Measurements from ENCODE around the gene ARL13B. TPM values are rescaled to one million over a fixed set of nuclear protein-coding genes. Genes with fewer than 3 reads are reported as not detected.

Gene ARL13B
- total RNA-seq, 4 donors from 2014 or later = 4.9 to 23.6 (median 14.0) TPM

DNA sequence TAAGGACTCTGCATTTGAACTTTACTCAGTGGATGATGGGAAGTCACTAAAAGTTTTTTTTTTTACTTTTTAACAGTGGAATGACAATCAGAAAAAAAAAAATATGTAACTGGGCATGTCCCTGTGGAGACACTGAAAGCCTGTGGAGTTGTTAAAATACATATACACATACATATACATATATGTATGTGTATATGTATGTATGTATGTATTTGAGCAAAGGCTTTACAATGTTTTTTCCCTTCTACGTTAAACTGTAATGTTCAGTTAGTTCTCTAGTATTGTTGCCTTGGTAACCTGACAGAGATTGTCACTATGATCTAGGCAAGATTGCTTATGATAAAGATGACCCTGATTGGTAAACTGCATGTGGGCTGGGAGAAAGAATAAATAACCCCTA, 113.2 kb downstream of the ARL13B start:
- DNase-seq = no peak
- H3K27me3 ChIP-seq = no peaks in the 10 kb centered on the region
- H3K27ac ChIP-seq = no peak overlapping the region
- no peaks in the 10 kb centered on the region for H3K9me3 ChIP-seq
- intact Hi-C loops (cut with DNase I; ENCODE audit: low total_unique reads) = no loop called here
- H3K4me3 ChIP-seq = no peak overlapping the region
- TF ChIP-seq POLR2A (IDR thresholded peaks at IDR 0.05) = no peak
- no peaks in the 10 kb centered on the region for H3K4me1 ChIP-seq
- no peaks in the 10 kb centered on the region for H3K36me3 ChIP-seq

DNA sequence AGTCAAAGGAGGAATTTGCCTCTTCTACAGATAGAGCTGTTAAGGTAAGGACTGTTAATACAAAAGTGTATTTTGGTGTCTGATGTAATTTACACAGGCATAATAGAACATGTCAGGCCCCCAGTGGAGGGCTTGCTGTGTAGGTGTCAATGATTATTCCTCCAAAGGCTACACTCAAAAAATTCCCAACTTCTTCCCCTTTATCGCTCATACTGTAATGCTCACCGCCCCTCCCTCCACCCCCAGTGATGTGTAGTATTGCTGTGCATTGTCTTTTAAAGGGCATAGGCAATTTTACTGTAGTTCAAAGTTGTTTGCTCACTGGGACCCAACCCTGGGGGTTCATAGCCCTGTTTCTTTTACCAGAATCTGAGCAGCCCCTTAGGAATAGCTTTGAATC, 115.2 kb downstream of the ARL13B start:
- intact Hi-C loops (cut with DNase I; ENCODE audit: low total_unique reads) = no loop called here
- no peaks in the 10 kb centered on the region for H3K4me1 ChIP-seq
- TF ChIP-seq POLR2A (IDR thresholded peaks at IDR 0.05) (no peak), CTCF (IDR thresholded peaks at IDR 0.05) (no peak)
- H3K27ac ChIP-seq = no peak overlapping the region
- no peak for DNase-seq
- H3K9me3 ChIP-seq = no peaks in the 10 kb centered on the region
- no peak overlapping the region for H3K4me3 ChIP-seq
- no peaks in the 10 kb centered on the region for H3K36me3 ChIP-seq
- H3K27me3 ChIP-seq = no peaks in the 10 kb centered on the region

DNA sequence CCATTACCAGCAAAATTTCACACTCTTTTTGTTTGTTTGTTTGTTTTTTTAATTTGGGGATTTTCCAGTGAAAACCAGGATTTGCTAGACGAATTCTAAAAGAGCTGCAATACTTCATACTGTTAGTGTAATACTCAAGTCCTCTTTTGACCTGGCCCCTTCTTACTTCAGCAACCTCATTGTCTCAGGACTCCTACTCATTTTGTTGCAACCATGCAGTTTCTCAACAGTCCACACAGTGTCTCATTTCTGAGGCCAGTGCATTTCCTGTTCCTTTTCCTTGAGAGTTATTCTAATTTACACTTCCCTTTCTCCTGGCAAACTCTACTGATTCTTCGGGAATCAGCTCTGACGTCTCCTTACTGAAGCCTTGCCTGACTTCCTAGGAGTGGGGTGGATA, 118.5 kb downstream of the ARL13B start:
- Histone ChIP-seq H3K4me3 (no peak overlapping the region), H3K4me1 (no peaks in the 10 kb centered on the region), H3K9me3 (no peaks in the 10 kb centered on the region), H3K27me3 (no peaks in the 10 kb centered on the region), H3K27ac (no peak overlapping the region), H3K36me3 (no peaks in the 10 kb centered on the region)
- no peak for DNase-seq
- no peak for TF ChIP-seq CTCF (IDR thresholded peaks at IDR 0.05)
- no peak for TF ChIP-seq POLR2A (IDR thresholded peaks at IDR 0.05)
- intact Hi-C loops (cut with DNase I; ENCODE audit: low total_unique reads) = no loop called here

DNA sequence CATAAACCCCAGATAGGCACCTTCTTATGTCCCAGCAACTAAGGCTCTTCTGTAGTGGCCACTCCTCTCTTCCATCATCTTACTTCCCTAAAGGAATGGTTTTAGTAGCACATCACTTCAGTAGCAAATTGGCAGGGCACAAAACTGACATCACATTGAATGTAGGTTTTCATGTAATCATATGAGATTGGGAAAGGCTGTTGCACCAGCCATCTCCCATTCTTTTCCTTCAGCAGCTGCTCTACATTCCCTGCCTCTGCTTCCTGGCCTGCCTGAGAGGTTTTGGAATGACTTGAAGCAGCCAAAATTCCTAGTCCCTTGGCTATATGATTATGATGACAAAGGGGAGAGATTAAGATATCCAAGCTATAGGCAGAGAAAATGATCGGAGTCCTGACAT, 119.4 kb downstream of the ARL13B start:
- Histone ChIP-seq H3K4me3 (no peak overlapping the region), H3K9me3 (no peaks in the 10 kb centered on the region), H3K27me3 (no peaks in the 10 kb centered on the region), H3K27ac (no peak overlapping the region), H3K36me3 (no peaks in the 10 kb centered on the region), H3K4me1 (no peaks in the 10 kb centered on the region)
- no peak for DNase-seq
- intact Hi-C loops (cut with DNase I; ENCODE audit: low total_unique reads) = no loop called here
- TF ChIP-seq POLR2A (IDR thresholded peaks at IDR 0.05) (no peak), CTCF (IDR thresholded peaks at IDR 0.05) (no peak)

- Histone ChIP-seq H3K4me1 (no peaks in the 10 kb centered on the region), H3K27ac (no peak overlapping the region), H3K36me3 (no peaks in the 10 kb centered on the region), H3K4me3 (no peak overlapping the region), H3K9me3 (no peaks in the 10 kb centered on the region), H3K27me3 (no peaks in the 10 kb centered on the region)
- TF ChIP-seq POLR2A (IDR thresholded peaks at IDR 0.05) (no peak), CTCF (IDR thresholded peaks at IDR 0.05) (no peak)
- no peak for DNase-seq
- intact Hi-C loops (cut with DNase I; ENCODE audit: low total_unique reads) = no loop called here
Measured at GRCh38 chr3:94101860-94102259, 121.9 kb downstream of the ARL13B start.

Small RNAs within 50 kb of the gene (small RNA-seq; reads per million reads assigned to genes)
- gene RF00019 (not detected), gene RNU6-511P (not detected)

Other genes with a start within 250 kb of the ARL13B start
- 10 to 100 TPM; 14.6 to 60.3 (median 36.8) TPM for gene PROS1, start 6.3 kb upstream of the ARL13B start, total RNA-seq
- 1 to 10 TPM in 1 of 4 donors, not detected in 3; 1.5 TPM for gene STX19, start 48.4 kb downstream of the ARL13B start, total RNA-seq
- gene DHFR2, start 82.8 kb downstream of the ARL13B start, total RNA-seq = 10 to 100 TPM in 2 of 4 donors, 1 to 10 TPM in 2; 1.5 to 13.7 (median 6.3) TPM
- 10 to 100 TPM in 2 of 4 donors, 1 to 10 TPM in 2; 3.3 to 32.6 (median 11.3) TPM for gene NSUN3, start 82.9 kb downstream of the ARL13B start, total RNA-seq

Measured in uterus (tissue), 4 donors.